Esophagus squamous epithelium (tissue), 5 donors: ENCODE measurements around the gene LIMS2. TPM values are rescaled to one million over a fixed set of nuclear protein-coding genes. Genes with fewer than 3 reads are reported as not detected.

Experiments
- DNase-seq: peaks from one replicate; lab custom pipeline; 2025; lab: John Stamatoyannopoulos, UW
- H3K27ac ChIP-seq, 4 donors: fragments of 200-600 bp; sonication (generic); one replicate each; pipeline ENCODE4 v1.5.1; 2016 to 2019; ENCODE audit warnings: mild to moderate bottlenecking in 1 of 4
- H3K27me3 ChIP-seq, 4 donors: fragments of 200-600 bp; sonication (generic); 1 replicate in 3 of 4; 2 replicates in 1 of 4; pipeline versions ENCODE4 v1.5.1 to v1.6.0; 2017 to 2021; ENCODE audit warnings: antibody characterized with exemption in 1 of 4
- H3K36me3 ChIP-seq, 3 donors: fragments of 200-600 bp; sonication (generic); one replicate each; pipeline ENCODE4 v1.5.1; 2016 to 2019
- H3K4me1 ChIP-seq, 3 donors: fragments of 200-600 bp; sonication (generic); one replicate each; pipeline ENCODE4 v1.5.1; 2017 to 2019
- H3K4me3 ChIP-seq, 4 donors: fragments of 200-600 bp; sonication (generic); 1 replicate in 3 of 4; 2 replicates in 1 of 4; pipeline ENCODE4 v1.5.1; 2016 to 2019; ENCODE audit warnings: mild to moderate bottlenecking in 2 of 4, moderate library complexity in 1 of 4
- H3K9me3 ChIP-seq, 3 donors: fragments of 200-600 bp; sonication (generic); one replicate each; pipeline ENCODE4 v1.5.1; 2016 to 2019
- POLR2A ChIP-seq, 4 donors: fragments of 450-650 bp; IDR thresholded peaks; one replicate each; pipeline ENCODE4 v1.6.1; 2017; ENCODE audit warnings: antibody characterized with exemption in 4 of 4, mild to moderate bottlenecking in 4 of 4, moderate library complexity in 3 of 4
- WGBS, 2 donors: methylation state at CpG; one replicate each; pipeline ENCODE4 v1.1.5; 2018; 5-methylcytosine and 5-hydroxymethylcytosine counted together
- intact Hi-C: fragments of 100-400 bp; cut with DNase I; formaldehyde crosslinking; loops from one replicate; pipeline ENCODE4 v1.15.0; 2022
- total RNA-seq, 4 donors: library from RNA; depleted of rRNA; stranded (reverse); fragments of >200 nt; gene quantifications; one replicate each; pipeline ENCODE4 v1.1.0, GENCODE V29; 2016
- TF ChIP-seq, protein P1 (sequence below), 6 experiments: fragments of 450-650 bp in 4 of 6; fragments of 200-600 bp in 2 of 6; sonication (generic) in 2 of 6; IDR thresholded peaks; one replicate each; pipeline ENCODE4 v1.5.1; 2016 to 2019; ENCODE audit warnings: antibody characterized with exemption in 6 of 6, mild to moderate bottlenecking in 4 of 6, moderate library complexity in 4 of 6
- donor health status: DM: yes; HTN: yes; CAD: no.

Gene LIMS2
- total RNA-seq, 4 donors from 2014 or later = 2.4 to 29.6 (median 5.9) TPM

DNA sequence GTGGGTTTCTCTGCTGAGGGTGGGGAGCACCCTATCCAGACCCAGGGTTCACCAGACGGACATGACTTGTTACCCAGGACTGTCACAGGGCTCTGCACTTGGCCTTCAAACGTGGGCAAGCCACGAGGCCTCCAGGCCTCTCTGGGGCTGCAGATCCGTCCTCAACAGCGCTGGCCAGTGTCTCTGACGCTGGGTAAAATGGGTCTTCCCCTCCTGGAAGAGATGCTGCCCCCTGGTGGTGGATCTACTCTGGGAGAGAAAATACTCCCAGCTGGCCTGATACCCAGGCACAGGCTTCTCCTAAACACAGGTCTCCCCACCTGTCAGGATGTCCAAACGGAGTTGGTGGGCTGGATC lies 25.7 kb downstream of the LIMS2 start:
- H3K4me1 ChIP-seq = peaks cover 11 to 79% (median 32%) of the 10 kb centered on the region in 3 donors
- no peak overlapping the region for H3K4me3 ChIP-seq
- peak overlapping the region in 3 of 4 donors; percentile 54 to 67 (median 66) for H3K27ac ChIP-seq
- no peaks in the 10 kb centered on the region for H3K9me3 ChIP-seq
- H3K27me3 ChIP-seq = no peaks in the 10 kb centered on the region
- WGBS, 2 donors = 13% methylated on average over 2 of the region's 7 CpGs; no CpG with 5 or more reads in 1 of the 2 donors
- H3K36me3 ChIP-seq = peaks cover 0 to 8% (median 0%) of the 10 kb centered on the region in 3 donors
- intact Hi-C loops = no loop called here
- TF ChIP-seq, protein P1, sequence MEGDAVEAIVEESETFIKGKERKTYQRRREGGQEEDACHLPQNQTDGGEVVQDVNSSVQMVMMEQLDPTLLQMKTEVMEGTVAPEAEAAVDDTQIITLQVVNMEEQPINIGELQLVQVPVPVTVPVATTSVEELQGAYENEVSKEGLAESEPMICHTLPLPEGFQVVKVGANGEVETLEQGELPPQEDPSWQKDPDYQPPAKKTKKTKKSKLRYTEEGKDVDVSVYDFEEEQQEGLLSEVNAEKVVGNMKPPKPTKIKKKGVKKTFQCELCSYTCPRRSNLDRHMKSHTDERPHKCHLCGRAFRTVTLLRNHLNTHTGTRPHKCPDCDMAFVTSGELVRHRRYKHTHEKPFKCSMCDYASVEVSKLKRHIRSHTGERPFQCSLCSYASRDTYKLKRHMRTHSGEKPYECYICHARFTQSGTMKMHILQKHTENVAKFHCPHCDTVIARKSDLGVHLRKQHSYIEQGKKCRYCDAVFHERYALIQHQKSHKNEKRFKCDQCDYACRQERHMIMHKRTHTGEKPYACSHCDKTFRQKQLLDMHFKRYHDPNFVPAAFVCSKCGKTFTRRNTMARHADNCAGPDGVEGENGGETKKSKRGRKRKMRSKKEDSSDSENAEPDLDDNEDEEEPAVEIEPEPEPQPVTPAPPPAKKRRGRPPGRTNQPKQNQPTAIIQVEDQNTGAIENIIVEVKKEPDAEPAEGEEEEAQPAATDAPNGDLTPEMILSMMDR (IDR thresholded peaks at IDR 0.05) = peak; percentile 72 to 94 (median 79)
- TF ChIP-seq POLR2A (IDR thresholded peaks at IDR 0.05) = no peak
- peak; percentile 43 for DNase-seq

DNA sequence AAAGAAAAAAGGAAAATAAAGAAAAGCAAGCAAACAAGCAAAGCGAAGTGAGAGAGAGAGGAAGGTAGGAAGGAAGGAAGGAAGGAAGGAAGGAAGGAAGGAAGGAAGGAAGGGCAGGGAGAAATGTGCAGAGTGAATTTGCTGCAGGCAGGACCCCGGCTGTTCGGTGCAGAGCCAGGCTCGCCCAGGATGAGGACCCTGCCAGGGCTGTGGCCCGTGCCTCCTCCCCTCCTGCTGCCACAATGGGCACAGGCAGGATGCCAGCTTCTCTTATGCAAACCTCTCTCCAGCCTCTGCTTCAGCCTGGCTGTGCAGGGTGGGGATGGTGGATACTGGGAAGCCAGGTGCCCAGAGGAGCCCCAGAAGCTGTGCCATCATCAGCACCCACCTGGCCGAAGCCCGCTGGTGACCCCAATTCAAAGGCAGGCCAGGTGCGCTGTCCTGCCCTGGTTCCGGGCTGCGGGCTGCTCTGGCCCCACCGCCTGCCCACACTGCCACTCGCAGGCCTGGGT lies 26.2 kb downstream of the LIMS2 start:
- H3K4me1 ChIP-seq = peaks cover 11 to 82% (median 32%) of the 10 kb centered on the region in 3 donors
- 43 to 51% methylated on average over 5 to 8 of the region's 12 CpGs for WGBS, 2 donors
- intact Hi-C loops = no loop called here

DNA sequence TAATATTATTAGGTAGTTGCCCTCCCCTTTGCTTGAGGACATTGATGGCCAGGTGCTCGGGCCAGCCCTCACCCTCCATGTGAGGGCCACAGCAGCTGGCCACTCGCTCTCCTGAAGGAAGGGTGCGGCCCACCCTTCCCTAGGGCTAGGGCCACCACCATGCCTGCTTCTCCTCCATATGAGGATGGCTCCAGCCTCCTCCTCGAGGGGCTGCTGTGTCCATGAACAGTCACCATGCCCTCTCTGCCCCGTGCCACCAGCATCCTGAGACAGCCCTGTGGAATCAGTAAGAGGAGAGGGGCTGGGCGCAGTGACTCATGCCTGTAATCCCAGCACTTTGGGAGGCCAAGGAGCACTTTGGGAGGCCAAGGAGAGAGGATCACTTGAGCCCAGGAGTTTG lies 27.0 kb downstream of the LIMS2 start:
- Histone ChIP-seq H3K27ac (peak overlapping the region in 3 of 4 donors; percentile 38 to 62 (median 59)), H3K36me3 (no peaks in the 10 kb centered on the region), H3K27me3 (no peaks in the 10 kb centered on the region), H3K4me3 (no peak overlapping the region), H3K4me1 (peaks cover 11 to 86% (median 32%) of the 10 kb centered on the region in 3 donors), H3K9me3 (no peaks in the 10 kb centered on the region)
- DNase-seq = no peak
- no peak for TF ChIP-seq POLR2A (IDR thresholded peaks at IDR 0.05)
- TF ChIP-seq, protein P1 (IDR thresholded peaks at IDR 0.05) = no peak
- 83% methylated on average over 3 of the region's 6 CpGs; no CpG with 5 or more reads in 1 of the 2 donors for WGBS, 2 donors
- intact Hi-C loops = no loop called here

More for the DNA sequence above, 26.2 kb downstream of the LIMS2 start:
- peak overlapping the region in 3 of 4 donors; percentile 36 to 66 (median 54) for H3K27ac ChIP-seq
- no peak overlapping the region for H3K4me3 ChIP-seq
- no peaks in the 10 kb centered on the region for H3K9me3 ChIP-seq
- TF ChIP-seq, protein P1 (IDR thresholded peaks at IDR 0.05) = no peak
- TF ChIP-seq POLR2A (IDR thresholded peaks at IDR 0.05) = no peak
- H3K36me3 ChIP-seq = peaks cover 0 to 3% (median 0%) of the 10 kb centered on the region in 3 donors
- no peak for DNase-seq
- H3K27me3 ChIP-seq = no peaks in the 10 kb centered on the region

DNA sequence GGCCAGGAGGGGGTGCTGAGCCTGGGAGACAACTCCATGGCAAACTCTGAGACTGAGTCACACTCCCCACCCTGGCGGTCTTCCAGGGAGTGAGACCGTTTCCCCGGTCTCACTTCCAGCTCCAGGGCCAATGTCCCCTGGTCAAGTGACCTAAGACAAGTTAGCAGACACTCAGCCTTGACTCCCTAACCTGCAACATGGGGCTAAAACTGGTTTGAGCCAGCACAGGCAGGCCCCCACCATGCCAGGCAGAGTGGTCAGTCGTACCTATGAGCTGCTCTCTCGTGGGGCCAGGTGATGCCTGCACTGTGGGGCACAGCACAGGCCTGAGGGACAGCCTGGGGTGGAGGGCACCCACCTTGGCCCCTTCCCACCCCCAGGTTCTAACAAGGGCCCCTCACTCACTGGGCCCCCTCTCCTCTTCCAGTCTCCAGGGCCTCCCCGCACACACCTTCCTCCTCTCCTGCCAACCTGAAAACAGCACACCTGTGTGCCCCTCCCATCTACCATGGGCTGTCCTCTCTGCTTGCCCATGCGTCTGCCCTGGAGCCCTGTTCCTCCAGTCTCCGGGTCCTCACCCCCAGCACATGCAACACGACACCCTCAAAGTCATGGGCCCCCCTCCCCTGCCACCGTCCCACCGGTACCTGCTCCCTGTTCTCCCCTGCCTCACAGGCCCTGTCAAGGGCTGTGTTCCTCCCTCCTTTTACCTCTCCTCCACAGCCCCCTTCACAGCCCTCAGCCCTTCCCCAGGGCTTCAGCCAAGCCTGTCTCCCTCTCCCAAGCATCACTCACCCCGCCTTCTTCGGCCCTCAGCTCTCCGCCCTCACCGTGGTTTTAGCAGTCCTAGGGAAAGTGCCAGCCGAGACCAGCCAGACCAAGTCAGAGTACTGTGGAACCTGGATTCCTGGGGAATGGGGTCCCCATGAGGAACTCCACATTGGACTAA lies 27.8 kb downstream of the LIMS2 start:
- no peak for DNase-seq
- Histone ChIP-seq H3K27me3 (no peaks in the 10 kb centered on the region), H3K4me1 (peaks cover 11 to 83% (median 32%) of the 10 kb centered on the region in 3 donors), H3K9me3 (no peaks in the 10 kb centered on the region), H3K27ac (peak overlapping the region; percentile 27 to 70 (median 60)), H3K36me3 (no peaks in the 10 kb centered on the region), H3K4me3 (no peak overlapping the region)
- 52 to 58% methylated on average over 12 to 13 of the region's 16 CpGs for WGBS, 2 donors
- intact Hi-C loops = no loop called here
- TF ChIP-seq, protein P1 (IDR thresholded peaks at IDR 0.05) = no peak
- no peak for TF ChIP-seq POLR2A (IDR thresholded peaks at IDR 0.05)
